Glutamatergic neuron (in vitro differentiated cells): ENCODE data around the gene RALGPS2. TPM values are rescaled to one million over a fixed set of nuclear protein-coding genes. Genes with fewer than 3 reads are reported as not detected.

Experiments
- DNase-seq: peaks from one replicate; pipeline ENCODE4 v3.0.0; 2022
- H3K27ac Mint-ChIP-seq: one replicate; pipeline ENCODE4 v1.8.0; 2020; ENCODE audit warnings: mild to moderate bottlenecking, mixed read lengths, inconsistent platforms; ENCODE audit not compliant: unreplicated experiment
- H3K27me3 Mint-ChIP-seq: one replicate; pipeline ENCODE4 v1.8.0; 2020; ENCODE audit warnings: mild to moderate bottlenecking, moderate library complexity, mixed read lengths, inconsistent platforms; ENCODE audit not compliant: unreplicated experiment
- H3K36me3 Mint-ChIP-seq: one replicate; pipeline ENCODE4 v1.8.0; 2020; ENCODE audit warnings: mild to moderate bottlenecking, mixed read lengths, inconsistent platforms; ENCODE audit not compliant: unreplicated experiment
- H3K4me1 Mint-ChIP-seq: one replicate; pipeline ENCODE4 v1.8.0; 2020; ENCODE audit warnings: mild to moderate bottlenecking, low read depth, mixed read lengths, inconsistent platforms; ENCODE audit not compliant: unreplicated experiment
- H3K4me3 Mint-ChIP-seq: one replicate; pipeline ENCODE4 v1.8.0; 2020; ENCODE audit warnings: mild to moderate bottlenecking, mixed read lengths, inconsistent platforms; ENCODE audit not compliant: unreplicated experiment
- H3K9me3 Mint-ChIP-seq: one replicate; pipeline ENCODE4 v1.8.0; 2020; ENCODE audit warnings: mild to moderate bottlenecking, moderate library complexity, mixed read lengths, inconsistent platforms; ENCODE audit not compliant: unreplicated experiment
- total RNA-seq: library from RNA; stranded (reverse); fragmentation: NEBNext Ultra II Directional; extraction: Animal tissue kit (Norgen Biotek cat#: 25700); gene quantifications from one replicate; pipeline ENCODE4 v1.2.1, GENCODE V29; 2021; ENCODE audit not compliant: unreplicated experiment
- TF ChIP-seq, protein P1 (sequence below): fragments of 200-600 bp; sonication (generic); IDR thresholded peaks from one replicate; pipeline ENCODE4 v1.5.0; 2021; ENCODE audit not compliant: partially characterized antibody, unreplicated experiment

Gene RALGPS2
- total RNA-seq, 1 donor from 2014 or later: 17.9 TPM

GRCh38 chr1:178704833-178705232, 20.2 kb upstream of the RALGPS2 start:
- H3K27me3 Mint-ChIP-seq: no peaks in the 10 kb centered on the region
- no peaks in the 10 kb centered on the region for H3K4me1 Mint-ChIP-seq
- H3K36me3 Mint-ChIP-seq: no peaks in the 10 kb centered on the region
- H3K4me3 Mint-ChIP-seq: no peak overlapping the region
- H3K9me3 Mint-ChIP-seq: no peaks in the 10 kb centered on the region
- TF ChIP-seq, protein P1, sequence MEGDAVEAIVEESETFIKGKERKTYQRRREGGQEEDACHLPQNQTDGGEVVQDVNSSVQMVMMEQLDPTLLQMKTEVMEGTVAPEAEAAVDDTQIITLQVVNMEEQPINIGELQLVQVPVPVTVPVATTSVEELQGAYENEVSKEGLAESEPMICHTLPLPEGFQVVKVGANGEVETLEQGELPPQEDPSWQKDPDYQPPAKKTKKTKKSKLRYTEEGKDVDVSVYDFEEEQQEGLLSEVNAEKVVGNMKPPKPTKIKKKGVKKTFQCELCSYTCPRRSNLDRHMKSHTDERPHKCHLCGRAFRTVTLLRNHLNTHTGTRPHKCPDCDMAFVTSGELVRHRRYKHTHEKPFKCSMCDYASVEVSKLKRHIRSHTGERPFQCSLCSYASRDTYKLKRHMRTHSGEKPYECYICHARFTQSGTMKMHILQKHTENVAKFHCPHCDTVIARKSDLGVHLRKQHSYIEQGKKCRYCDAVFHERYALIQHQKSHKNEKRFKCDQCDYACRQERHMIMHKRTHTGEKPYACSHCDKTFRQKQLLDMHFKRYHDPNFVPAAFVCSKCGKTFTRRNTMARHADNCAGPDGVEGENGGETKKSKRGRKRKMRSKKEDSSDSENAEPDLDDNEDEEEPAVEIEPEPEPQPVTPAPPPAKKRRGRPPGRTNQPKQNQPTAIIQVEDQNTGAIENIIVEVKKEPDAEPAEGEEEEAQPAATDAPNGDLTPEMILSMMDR: no peak
- no peak overlapping the region for H3K27ac Mint-ChIP-seq
- no peak for DNase-seq

- H3K9me3 Mint-ChIP-seq: no peaks in the 10 kb centered on the region
- H3K4me3 Mint-ChIP-seq: no peak overlapping the region
- no peaks in the 10 kb centered on the region for H3K27me3 Mint-ChIP-seq
- no peak for DNase-seq
- TF ChIP-seq, protein P1: no peak
- H3K4me1 Mint-ChIP-seq: no peaks in the 10 kb centered on the region
- H3K36me3 Mint-ChIP-seq: no peaks in the 10 kb centered on the region
- no peak overlapping the region for H3K27ac Mint-ChIP-seq
Observed at GRCh38 chr1:178706432-178706831, 18.6 kb upstream of the RALGPS2 start.

DNA sequence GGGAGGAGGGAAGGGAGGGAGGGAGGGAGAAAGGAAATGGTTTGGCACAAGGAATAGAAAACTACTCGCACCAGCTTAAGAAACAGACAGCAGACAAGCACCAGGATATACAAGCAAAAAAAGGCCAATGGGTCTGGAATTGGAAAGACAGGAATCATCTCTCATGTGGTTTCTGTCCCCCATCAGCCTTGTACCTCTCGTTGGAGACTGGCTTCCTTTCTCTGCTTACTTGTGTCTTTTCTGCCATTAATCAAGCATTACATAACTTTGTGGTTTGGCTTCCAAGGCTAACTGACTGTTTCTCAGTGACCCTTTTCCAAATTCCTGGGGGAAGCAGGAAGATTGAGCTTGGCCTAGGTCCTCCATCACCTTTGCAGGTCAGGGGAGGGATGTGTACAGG, 11.8 kb upstream of the RALGPS2 start:
- TF ChIP-seq, protein P1: no peak
- Mint-ChIP-seq H3K4me3 (no peak overlapping the region), H3K4me1 (no peaks in the 10 kb centered on the region), H3K27ac (no peak overlapping the region), H3K27me3 (no peaks in the 10 kb centered on the region), H3K9me3 (no peaks in the 10 kb centered on the region), H3K36me3 (no peaks in the 10 kb centered on the region)
- DNase-seq: no peak

- Mint-ChIP-seq H3K27me3 (no peaks in the 10 kb centered on the region), H3K4me3 (no peak overlapping the region), H3K36me3 (no peaks in the 10 kb centered on the region), H3K27ac (no peak overlapping the region), H3K4me1 (no peaks in the 10 kb centered on the region), H3K9me3 (no peaks in the 10 kb centered on the region)
- DNase-seq: no peak
- TF ChIP-seq, protein P1: no peak
Observed at GRCh38 chr1:178714453-178714852, 10.6 kb upstream of the RALGPS2 start.

GRCh38 chr1:178716111-178716510, 8.9 kb upstream of the RALGPS2 start:
- DNase-seq: no peak
- TF ChIP-seq, protein P1: no peak
- no peaks in the 10 kb centered on the region for H3K36me3 Mint-ChIP-seq
- no peaks in the 10 kb centered on the region for H3K27me3 Mint-ChIP-seq
- H3K4me3 Mint-ChIP-seq: no peak overlapping the region
- no peak overlapping the region for H3K27ac Mint-ChIP-seq
- no peaks in the 10 kb centered on the region for H3K9me3 Mint-ChIP-seq
- H3K4me1 Mint-ChIP-seq: no peaks in the 10 kb centered on the region
